ENCODE results near the gene BCAP29.

BCAP29 gene

GRCh38 chr7:107563775-107564552, 16.1 kb upstream of the BCAP29 start, which contains the start of the genes COG5 and DUS4L:
Gene COG5 (minus strand): TSS chr7:107563920. CDS start chr7:107563896, 24 bp downstream.
Gene DUS4L (plus strand): TSS chr7:107563971. CDS start chr7:107567071, 3,100 bp downstream.
- peak within 1 kb of the TSS; percentile 88 for H3K4me3 ChIP-seq (ENCODE audit: low read depth, low read length)
- TF ChIP-seq MAX (IDR thresholded peaks at IDR 0.05; ENCODE audit: low read depth, low read length): no peak; the same call in none of the 2 replicates
- no peak for TF ChIP-seq CTCF (IDR thresholded peaks at IDR 0.05; ENCODE audit: low read depth, low read length)
- peak; percentile 75; the same call in 1 of the 2 replicates for TF ChIP-seq MYC (IDR thresholded peaks at IDR 0.05; ENCODE audit: low read depth, low read length)
- peak; percentile 91 for TF ChIP-seq POLR2A (IDR thresholded peaks at IDR 0.05; ENCODE audit: extremely low read depth, insufficient read length)
- DNase-seq (ENCODE audit: low read depth): peak; percentile 91

GRCh38 chr7:107564553-107565298, 15.3 kb upstream of the BCAP29 start:
- no peak for DNase-seq (ENCODE audit: low read depth)
- H3K4me3 ChIP-seq (ENCODE audit: low read depth, low read length): peak overlapping the region; percentile 88
- TF ChIP-seq MAX (IDR thresholded peaks at IDR 0.05; ENCODE audit: low read depth, low read length) (peak; percentile 78), CTCF (IDR thresholded peaks at IDR 0.05; ENCODE audit: low read depth, low read length) (no peak)

DNA sequence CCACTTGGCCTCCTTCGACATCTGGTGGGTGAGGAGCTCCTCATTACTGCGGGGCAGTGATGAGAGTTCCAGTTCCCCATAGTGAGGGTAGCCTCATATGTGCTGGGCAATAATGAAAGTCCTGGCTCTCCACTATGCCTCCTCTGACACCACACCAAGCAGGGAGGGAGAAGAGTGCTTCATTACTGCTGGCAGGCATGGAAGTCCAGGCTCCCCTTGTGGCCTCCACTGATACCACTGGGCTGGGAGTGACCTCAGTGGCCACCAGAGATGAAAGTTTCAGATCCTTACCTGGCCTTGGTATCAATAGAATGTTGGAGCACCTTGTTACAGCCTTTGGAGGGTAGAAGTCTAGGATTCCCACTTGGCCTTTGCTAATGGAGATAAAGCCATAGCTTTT, 9.7 kb upstream of the BCAP29 start:
- H3K4me3 ChIP-seq (ENCODE audit: low read depth, low read length): no peak overlapping the region
- no peak for TF ChIP-seq CTCF (IDR thresholded peaks at IDR 0.05; ENCODE audit: low read depth, low read length)
- no peak for TF ChIP-seq POLR2A (IDR thresholded peaks at IDR 0.05; ENCODE audit: extremely low read depth, insufficient read length)
- TF ChIP-seq MAX (IDR thresholded peaks at IDR 0.05; ENCODE audit: low read depth, low read length): no peak
- no peak for TF ChIP-seq MYC (IDR thresholded peaks at IDR 0.05; ENCODE audit: low read depth, low read length)
- DNase-seq (ENCODE audit: low read depth): no peak

- no peak for TF ChIP-seq CTCF (IDR thresholded peaks at IDR 0.05; ENCODE audit: low read depth, low read length)
- no peak for TF ChIP-seq POLR2A (IDR thresholded peaks at IDR 0.05; ENCODE audit: extremely low read depth, insufficient read length)
- TF ChIP-seq MAX (IDR thresholded peaks at IDR 0.05; ENCODE audit: low read depth, low read length): no peak
- TF ChIP-seq MYC (IDR thresholded peaks at IDR 0.05; ENCODE audit: low read depth, low read length): no peak
- no peak for DNase-seq (ENCODE audit: low read depth)
- no peak overlapping the region for H3K4me3 ChIP-seq (ENCODE audit: low read depth, low read length)
Observed at GRCh38 chr7:107573537-107573936, 6.5 kb upstream of the BCAP29 start.

DNA sequence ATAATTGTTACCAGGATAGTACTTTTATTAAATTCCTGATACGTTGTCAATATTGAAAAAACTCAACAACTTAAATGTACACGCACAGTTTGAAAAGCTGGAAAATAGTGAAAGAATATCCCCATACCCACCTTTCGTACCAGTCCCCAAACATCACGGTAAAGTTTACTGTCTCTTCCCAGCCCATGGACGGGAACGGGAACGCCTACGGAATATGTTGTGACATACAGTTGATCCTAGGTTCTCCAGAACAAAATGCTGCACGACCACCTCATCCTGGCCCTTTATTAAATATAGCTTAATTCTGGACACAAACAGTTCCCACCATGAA, 527 bp upstream of the BCAP29 start:
- TF ChIP-seq POLR2A (IDR thresholded peaks at IDR 0.05; ENCODE audit: extremely low read depth, insufficient read length) (no peak), MAX (IDR thresholded peaks at IDR 0.05; ENCODE audit: low read depth, low read length) (no peak), CTCF (IDR thresholded peaks at IDR 0.05; ENCODE audit: low read depth, low read length) (no peak), MYC (IDR thresholded peaks at IDR 0.05; ENCODE audit: low read depth, low read length) (no peak)
- peak overlapping the region; percentile 89 for H3K4me3 ChIP-seq (ENCODE audit: low read depth, low read length)

More for the DNA sequence above, 527 bp upstream of the BCAP29 start:
- DNase-seq (ENCODE audit: low read depth): no peak
